HEK293 (cell line): ENCODE results near the gene SMCHD1.

ENCODE experiments used
- CTCF ChIA-PET: fragments of 350-600 bp; formaldehyde crosslinking; extraction: SDS; loops from one replicate; lab custom pipeline; 2021; ENCODE audit warnings: antibody characterized with exemption; lab: Yijun Ruan, JAX
- POLR2A ChIA-PET: fragments of 300-600 bp; formaldehyde crosslinking; extraction: SDS; loops from one replicate; lab custom pipeline; 2020; ENCODE audit warnings: antibody characterized with exemption, inconsistent platforms; lab: Yijun Ruan, JAX
- H3K27ac ChIP-seq: fragments of 200-500 bp; sonication (Bioruptor generic); 2 replicates; pipeline ENCODE4 v1.5.1; 2014; ENCODE audit warnings: low read depth, low read length, control low read depth, inconsistent platforms; ENCODE audit errors: extremely low read depth
- H3K36me3 ChIP-seq, 2 experiments: fragments of 200-500 bp in 1 of 2; sonication (Bioruptor generic) in 1 of 2; 1 replicate in 1 of 2; 2 replicates in 1 of 2; pipeline ENCODE4 v1.5.1; 2014 to 2017; ENCODE audit warnings: inconsistent platforms in 2 of 2, low read length in 2 of 2; ENCODE audit not compliant: control insufficient read depth in 2 of 2, insufficient read depth in 1 of 2
- H3K4me1 ChIP-seq: fragments of 200-500 bp; sonication (Bioruptor generic); 2 replicates; pipeline ENCODE4 v1.5.1; 2014; ENCODE audit warnings: mild to moderate bottlenecking, low read length, inconsistent platforms; ENCODE audit not compliant: control insufficient read depth, insufficient read depth
- H3K4me3 ChIP-seq: 2 replicates; pipeline ENCODE4 v1.5.1; 2011; ENCODE audit warnings: low read depth, mild to moderate bottlenecking, control low read depth, low read length, moderate library complexity
- H3K9me3 ChIP-seq: fragments of 200-500 bp; sonication (Bioruptor generic); 2 replicates; pipeline ENCODE4 v1.5.1; 2014; ENCODE audit warnings: low read depth, low read length, inconsistent platforms; ENCODE audit not compliant: control insufficient read depth, insufficient read depth
- MYNN ChIP-seq: fragments of 450-650 bp; formaldehyde crosslinking; IDR thresholded peaks from 2 replicates; pipeline ENCODE4 v1.5.1; 2016; ENCODE audit warnings: missing biosample characterization, missing genetic modification characterization, borderline replicate concordance
- SALL2 ChIP-seq: fragments of 450-650 bp; formaldehyde crosslinking; IDR thresholded peaks from 2 replicates; pipeline ENCODE4 v1.5.0; 2017; ENCODE audit warnings: missing biosample characterization, mild to moderate bottlenecking, missing genetic modification characterization, borderline replicate concordance
- ZBTB17 ChIP-seq: fragments of 450-650 bp; formaldehyde crosslinking; IDR thresholded peaks from 2 replicates; pipeline ENCODE4 v1.5.1; 2016; ENCODE audit warnings: missing biosample characterization, missing genetic modification characterization
- ZNF155 ChIP-seq: fragments of 450-650 bp; formaldehyde crosslinking; IDR thresholded peaks from 2 replicates; pipeline ENCODE4 v1.5.1; 2016; ENCODE audit warnings: missing biosample characterization, missing genetic modification characterization
- ZNF157 ChIP-seq: fragments of 450-650 bp; formaldehyde crosslinking; IDR thresholded peaks from 2 replicates; pipeline ENCODE4 v1.5.1; 2016; ENCODE audit warnings: missing biosample characterization, missing genetic modification characterization
- ZNF19 ChIP-seq: fragments of 450-650 bp; formaldehyde crosslinking; IDR thresholded peaks from 2 replicates; pipeline ENCODE4; 2016; ENCODE audit warnings: missing biosample characterization, missing genetic modification characterization, low read depth
- ZNF266 ChIP-seq: fragments of 450-650 bp; formaldehyde crosslinking; IDR thresholded peaks from 2 replicates; pipeline ENCODE4 v1.5.1; 2016; ENCODE audit warnings: missing biosample characterization, missing genetic modification characterization, low read depth
- ZNF341 ChIP-seq: fragments of 450-650 bp; formaldehyde crosslinking; IDR thresholded peaks from 2 replicates; pipeline ENCODE4; 2016; ENCODE audit warnings: low read depth, missing biosample characterization, missing genetic modification characterization
- ZNF394 ChIP-seq: fragments of 450-650 bp; formaldehyde crosslinking; IDR thresholded peaks from 2 replicates; pipeline ENCODE4 v1.5.1; 2016; ENCODE audit warnings: missing biosample characterization, missing genetic modification characterization, mild to moderate bottlenecking, moderate library complexity, borderline replicate concordance
- ZNF423 ChIP-seq: fragments of 450-650 bp; formaldehyde crosslinking; IDR thresholded peaks from 2 replicates; pipeline ENCODE4 v1.5.1; 2016; ENCODE audit warnings: missing biosample characterization, missing genetic modification characterization
- ZNF433 ChIP-seq: fragments of 450-650 bp; formaldehyde crosslinking; IDR thresholded peaks from 2 replicates; pipeline ENCODE4 v1.5.1; 2016; ENCODE audit warnings: missing biosample characterization, missing genetic modification characterization, low read depth
- ZNF510 ChIP-seq: fragments of 450-650 bp; formaldehyde crosslinking; IDR thresholded peaks from 2 replicates; pipeline ENCODE4 v1.5.1; 2018; ENCODE audit warnings: mild to moderate bottlenecking, missing genetic modification characterization, missing biosample characterization; ENCODE audit not compliant: insufficient replicate concordance
- ZNF529 ChIP-seq: fragments of 450-650 bp; formaldehyde crosslinking; IDR thresholded peaks from 2 replicates; pipeline ENCODE4 v1.5.1; 2017; ENCODE audit warnings: missing genetic modification characterization, missing biosample characterization; ENCODE audit not compliant: insufficient replicate concordance
- ZNF555 ChIP-seq: fragments of 450-650 bp; formaldehyde crosslinking; conservative IDR thresholded peaks from 2 replicates; pipeline ENCODE4 v1.5.1; 2017; ENCODE audit warnings: missing biosample characterization, mild to moderate bottlenecking, missing genetic modification characterization, inconsistent platforms
- ZNF585B ChIP-seq: fragments of 450-650 bp; formaldehyde crosslinking; IDR thresholded peaks from 2 replicates; pipeline ENCODE4 v1.5.1; 2016; ENCODE audit warnings: missing biosample characterization, missing genetic modification characterization
- ZNF600 ChIP-seq: fragments of 450-650 bp; formaldehyde crosslinking; IDR thresholded peaks from 2 replicates; pipeline ENCODE4 v1.5.1; 2016; ENCODE audit warnings: missing biosample characterization, missing genetic modification characterization
- ZNF610 ChIP-seq: fragments of 450-650 bp; formaldehyde crosslinking; IDR thresholded peaks from 2 replicates; pipeline ENCODE4 v1.5.1; 2016; ENCODE audit warnings: missing biosample characterization, missing genetic modification characterization, borderline replicate concordance
- ZNF624 ChIP-seq: fragments of 450-650 bp; formaldehyde crosslinking; IDR thresholded peaks from 2 replicates; pipeline ENCODE4 v1.5.1; 2017; ENCODE audit warnings: missing biosample characterization, missing genetic modification characterization
- ZNF76 ChIP-seq: fragments of 450-650 bp; formaldehyde crosslinking; IDR thresholded peaks from 2 replicates; pipeline ENCODE4; 2016; ENCODE audit warnings: low read depth, missing biosample characterization, missing genetic modification characterization, borderline replicate concordance
- ZNF837 ChIP-seq: fragments of 450-650 bp; formaldehyde crosslinking; IDR thresholded peaks from 2 replicates; pipeline ENCODE4 v1.5.1; 2016; ENCODE audit warnings: missing biosample characterization, missing genetic modification characterization
- TF ChIP-seq, protein P1 (sequence below): fragments of 450-650 bp; formaldehyde crosslinking; IDR thresholded peaks from 2 replicates; pipeline ENCODE4 v1.5.1; 2016; ENCODE audit warnings: missing biosample characterization, missing genetic modification characterization
- TF ChIP-seq, protein P2 (sequence below): fragments of 450-650 bp; formaldehyde crosslinking; IDR thresholded peaks from 2 replicates; pipeline ENCODE4 v1.5.1; 2016; ENCODE audit warnings: missing biosample characterization, missing genetic modification characterization

SMCHD1 gene

DNA sequence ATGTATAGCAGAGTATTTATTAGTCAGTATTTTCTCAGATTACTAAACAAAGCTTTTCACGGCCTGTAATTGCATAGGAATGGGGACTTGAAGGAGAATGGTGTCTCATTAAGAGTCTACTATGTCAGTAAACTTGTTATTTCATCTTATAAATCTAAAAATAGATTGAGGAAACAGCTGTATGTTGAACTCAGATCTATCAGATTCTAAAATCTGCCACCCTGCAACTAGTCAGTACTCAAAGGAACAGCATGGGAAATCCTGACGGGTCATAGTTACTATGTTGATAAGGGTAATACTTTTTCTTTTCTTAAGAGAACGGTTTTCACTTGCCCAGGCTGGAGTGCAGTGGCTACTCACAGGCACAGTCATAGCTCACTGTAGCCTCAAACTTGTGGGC, 121.1 kb downstream of the SMCHD1 start:
- CTCF ChIA-PET, result interaction anchor here (1.0 to 1.5 kb wide), 2 partner anchors 353 to 469 kb away, joined by 4 read pairs; no protein-coding TSS in a partner anchor
- no peak for TF ChIP-seq SALL2 (tag by site-specific recombination)
- no peak for TF ChIP-seq ZNF423
- TF ChIP-seq ZNF155 (tag by site-specific recombination), result no peak
- TF ChIP-seq ZNF555 (tag by site-specific recombination), result no peak
- TF ChIP-seq, all 188 proteins: peak for 0
- Histone ChIP-seq H3K27ac (no peak overlapping the region), H3K4me1 (no peaks in the 10 kb centered on the region), H3K4me3 (no peak overlapping the region), H3K36me3 (peaks cover 48 to 68% of the 10 kb centered on the region in 2 experiments), H3K9me3 (no peaks in the 10 kb centered on the region)
- POLR2A ChIA-PET, result interaction anchor here (1.0 kb wide), 1 partner anchor 10 kb away, joined by 3 read pairs; no protein-coding TSS in a partner anchor

DNA sequence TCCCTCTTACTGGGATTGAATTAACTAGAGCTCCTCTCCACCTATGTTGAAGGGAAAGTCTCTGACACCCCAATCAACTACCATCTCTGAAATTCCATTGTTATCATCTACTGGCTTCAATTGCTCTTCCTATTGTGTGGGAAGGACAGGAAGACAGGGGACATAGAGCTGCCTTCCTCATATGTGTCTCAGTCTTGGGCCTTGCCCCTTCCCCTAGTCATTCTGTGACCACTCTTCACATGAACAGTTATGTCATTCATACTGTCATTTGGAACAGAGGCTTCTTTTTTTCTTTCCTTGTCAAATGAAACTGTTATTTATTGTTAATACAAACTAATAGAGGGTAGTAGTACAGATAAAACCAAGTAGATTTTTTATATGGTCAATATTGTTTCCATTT, 121.7 kb downstream of the SMCHD1 start:
- H3K9me3 ChIP-seq, result no peaks in the 10 kb centered on the region
- TF ChIP-seq ZNF555 (tag by site-specific recombination) (no peak), ZNF19 (tag by site-specific recombination) (no peak), ZNF585B (tag by site-specific recombination) (no peak), ZNF610 (no peak), ZNF157 (tag by site-specific recombination) (no peak), ZNF266 (tag by site-specific recombination) (no peak), ZNF837 (tag by site-specific recombination) (no peak), ZBTB17 (tag by site-specific recombination) (no peak), ZNF394 (tag by site-specific recombination) (no peak)
- TF ChIP-seq, protein P1, sequence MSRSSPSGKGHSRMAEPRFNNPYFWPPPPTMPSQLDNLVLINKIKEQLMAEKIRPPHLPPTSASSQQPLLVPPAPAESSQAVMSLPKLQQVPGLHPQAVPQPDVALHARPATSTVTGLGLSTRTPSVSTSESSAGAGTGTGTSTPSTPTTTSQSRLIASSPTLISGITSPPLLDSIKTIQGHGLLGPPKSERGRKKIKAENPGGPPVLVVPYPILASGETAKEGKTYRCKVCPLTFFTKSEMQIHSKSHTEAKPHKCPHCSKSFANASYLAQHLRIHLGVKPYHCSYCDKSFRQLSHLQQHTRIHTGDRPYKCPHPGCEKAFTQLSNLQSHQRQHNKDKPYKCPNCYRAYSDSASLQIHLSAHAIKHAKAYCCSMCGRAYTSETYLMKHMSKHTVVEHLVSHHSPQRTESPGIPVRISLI (tag by site-specific recombination), result no peak
- TF ChIP-seq, protein P2, sequence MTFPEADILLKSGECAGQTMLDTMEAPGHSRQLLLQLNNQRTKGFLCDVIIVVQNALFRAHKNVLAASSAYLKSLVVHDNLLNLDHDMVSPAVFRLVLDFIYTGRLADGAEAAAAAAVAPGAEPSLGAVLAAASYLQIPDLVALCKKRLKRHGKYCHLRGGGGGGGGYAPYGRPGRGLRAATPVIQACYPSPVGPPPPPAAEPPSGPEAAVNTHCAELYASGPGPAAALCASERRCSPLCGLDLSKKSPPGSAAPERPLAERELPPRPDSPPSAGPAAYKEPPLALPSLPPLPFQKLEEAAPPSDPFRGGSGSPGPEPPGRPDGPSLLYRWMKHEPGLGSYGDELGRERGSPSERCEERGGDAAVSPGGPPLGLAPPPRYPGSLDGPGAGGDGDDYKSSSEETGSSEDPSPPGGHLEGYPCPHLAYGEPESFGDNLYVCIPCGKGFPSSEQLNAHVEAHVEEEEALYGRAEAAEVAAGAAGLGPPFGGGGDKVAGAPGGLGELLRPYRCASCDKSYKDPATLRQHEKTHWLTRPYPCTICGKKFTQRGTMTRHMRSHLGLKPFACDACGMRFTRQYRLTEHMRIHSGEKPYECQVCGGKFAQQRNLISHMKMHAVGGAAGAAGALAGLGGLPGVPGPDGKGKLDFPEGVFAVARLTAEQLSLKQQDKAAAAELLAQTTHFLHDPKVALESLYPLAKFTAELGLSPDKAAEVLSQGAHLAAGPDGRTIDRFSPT (tag by site-specific recombination), result no peak
- ChIA-PET POLR2A (no interaction called here), CTCF (interaction anchor here (1.0 to 1.5 kb wide), 2 partner anchors 352 to 469 kb away, joined by 4 read pairs; no protein-coding TSS in a partner anchor)
- no peaks in the 10 kb centered on the region for H3K4me1 ChIP-seq
- peaks cover 44 to 66% of the 10 kb centered on the region in 2 experiments for H3K36me3 ChIP-seq
- H3K27ac ChIP-seq, result no peak overlapping the region
- H3K4me3 ChIP-seq, result no peak overlapping the region

DNA sequence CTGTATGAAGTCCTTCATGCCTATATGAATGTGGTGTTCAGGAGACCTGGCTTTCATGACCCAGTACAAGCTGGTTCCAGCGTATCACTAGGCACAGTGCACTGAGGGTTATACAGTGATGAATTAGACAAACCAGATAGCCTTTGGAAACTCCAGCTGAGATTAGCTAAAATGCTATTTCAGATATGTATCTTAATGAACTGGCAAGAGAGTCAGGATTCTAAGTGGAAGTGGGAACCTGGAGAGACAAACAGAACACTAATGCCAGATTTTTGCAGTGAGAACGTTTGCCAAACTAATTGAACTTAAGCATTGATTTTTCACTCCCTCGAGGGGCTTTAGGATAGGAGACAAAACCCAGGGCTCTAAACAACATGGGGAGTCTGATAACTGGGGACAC, 125.2 kb downstream of the SMCHD1 start:
- Histone ChIP-seq H3K4me3 (no peak overlapping the region), H3K27ac (no peak overlapping the region), H3K9me3 (no peaks in the 10 kb centered on the region), H3K36me3 (peaks cover 40 to 64% of the 10 kb centered on the region in 2 experiments), H3K4me1 (no peaks in the 10 kb centered on the region)
- ChIA-PET POLR2A (interaction anchor here (0.6 kb wide), 1 partner anchor 71 kb away, joined by 4 read pairs; no protein-coding TSS in a partner anchor), CTCF (interaction anchor here (0.9 to 1.6 kb wide), 3 partner anchors 94 to 465 kb away, joined by 3 to 4 read pairs (median 3); no protein-coding TSS in a partner anchor)
- TF ChIP-seq ZNF510, result no peak
- no peak for TF ChIP-seq ZNF529
- TF ChIP-seq ZNF600, result no peak
- TF ChIP-seq MYNN (tag by site-specific recombination), result no peak
- no peak for TF ChIP-seq ZNF76 (tag by site-specific recombination)
- no peak for TF ChIP-seq ZNF341 (tag by site-specific recombination)
- TF ChIP-seq ZNF433 (tag by site-specific recombination), result no peak
- TF ChIP-seq ZNF624 (tag by site-specific recombination), result no peak
